Activated CD4-positive, alpha-beta T cell treated with anti-CD3 and anti-CD28 coated beads for 24 hours (primary cell): ENCODE measurements around the gene ZCCHC14.
A peak's percentile ranks its signal among the peaks of the same experiment; 100 is the strongest.

ENCODE experiments used
- DNase-seq, 2 donors: peaks; one replicate each; pipeline ENCODE4 v3.0.0-alpha.2; 2020; ENCODE audit warnings: low read depth in 2 of 2

ZCCHC14 gene

DNA sequence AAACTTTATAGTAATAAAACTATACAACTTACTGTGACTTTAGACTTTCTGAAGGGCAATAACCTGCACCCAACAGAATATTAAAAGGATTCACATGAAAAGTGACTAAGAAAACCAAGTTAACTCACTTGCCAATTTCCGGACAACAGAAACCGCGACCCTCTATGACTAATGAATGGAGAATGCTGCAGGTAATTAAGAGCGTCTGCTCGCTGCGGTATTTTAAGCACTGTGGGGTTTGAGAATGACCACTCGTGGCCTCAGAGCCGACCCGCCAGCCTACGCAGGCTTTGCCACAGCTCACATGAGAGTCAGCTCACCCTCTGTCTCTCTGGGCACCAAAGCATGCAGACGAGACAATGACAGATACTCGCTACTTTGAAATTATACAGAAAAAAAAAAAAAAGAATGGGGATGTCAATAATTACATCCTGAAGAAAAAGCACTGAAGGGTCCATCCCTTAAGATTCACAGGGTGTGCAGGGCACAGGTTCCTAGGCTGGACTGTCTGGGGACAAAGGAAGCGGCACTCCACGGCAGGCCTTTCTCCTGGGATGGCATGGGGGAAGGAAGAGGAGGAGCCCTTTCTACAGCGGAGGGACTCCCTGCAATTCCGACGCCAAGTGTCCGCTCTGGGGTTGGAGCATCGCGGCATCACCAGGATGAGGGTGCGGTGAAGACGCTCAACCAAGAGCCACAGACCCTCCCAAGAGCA lies 35.0 kb downstream of the ZCCHC14 start:
- DNase-seq, result no peak

DNA sequence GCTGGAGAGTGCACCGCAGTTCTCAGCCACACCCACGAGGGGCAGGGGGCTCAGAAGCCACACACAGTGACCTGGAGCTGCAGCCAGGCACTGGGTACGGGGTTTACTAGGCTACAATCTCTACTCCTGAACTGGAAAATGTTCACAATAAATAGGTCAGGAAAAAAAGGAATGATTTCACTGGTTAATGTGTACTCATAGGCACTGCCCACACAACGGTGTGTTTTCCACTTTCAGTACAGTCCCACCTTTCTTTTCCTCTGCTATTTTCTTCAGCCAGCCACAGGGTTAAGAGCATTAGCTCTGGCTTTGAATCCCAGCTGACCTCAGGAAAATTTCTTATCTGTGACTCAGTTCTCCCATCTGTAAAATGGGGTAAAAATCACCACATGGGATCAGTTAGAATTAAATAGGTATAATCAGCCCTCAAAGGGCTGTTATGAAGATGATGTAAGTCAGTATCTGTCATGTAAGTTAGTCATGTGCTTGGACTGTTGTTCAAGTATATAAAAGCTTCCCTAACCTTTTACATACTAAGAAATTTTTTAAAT lies 35.7 kb downstream of the ZCCHC14 start:
- no peak for DNase-seq

DNA sequence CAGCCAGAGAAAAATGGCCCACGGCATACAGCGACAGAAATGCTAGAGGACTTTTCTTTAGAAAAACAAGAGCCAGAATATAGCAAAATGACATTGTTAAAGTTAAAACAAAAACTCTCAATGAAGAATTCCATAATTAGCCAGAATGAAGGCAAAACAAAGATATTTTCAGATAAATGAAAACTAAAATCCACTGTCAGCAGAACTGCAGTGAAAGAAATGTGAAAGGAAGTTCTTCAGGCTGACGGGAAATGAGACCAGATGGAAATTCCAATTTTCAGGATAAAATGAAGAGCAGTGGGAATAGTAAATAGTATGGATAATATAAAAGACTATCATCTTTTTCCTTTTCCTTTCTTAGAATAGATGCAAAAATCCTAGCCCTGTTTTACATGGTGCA lies 38.4 kb downstream of the ZCCHC14 start:
- no peak for DNase-seq

DNA sequence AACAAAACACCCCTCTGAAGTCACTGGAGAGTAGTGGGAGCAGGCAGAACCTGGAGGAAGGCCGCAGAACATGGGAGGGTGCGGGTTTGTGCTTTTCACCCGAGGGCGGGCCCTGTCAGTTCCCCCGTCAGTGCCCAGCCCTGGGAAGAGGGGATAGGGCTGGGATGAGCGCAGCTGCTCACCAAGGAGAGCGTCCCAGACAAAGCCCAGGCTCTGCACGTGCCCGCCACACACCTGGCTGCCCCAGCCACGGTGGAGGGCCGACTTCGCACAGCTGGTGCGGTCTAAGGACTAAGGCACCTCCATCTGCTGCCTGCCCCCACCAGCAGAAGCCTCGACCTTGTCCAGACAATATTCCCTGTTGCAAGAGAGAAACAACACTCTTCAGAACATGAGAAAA lies 39.5 kb downstream of the ZCCHC14 start:
- no peak for DNase-seq

DNA sequence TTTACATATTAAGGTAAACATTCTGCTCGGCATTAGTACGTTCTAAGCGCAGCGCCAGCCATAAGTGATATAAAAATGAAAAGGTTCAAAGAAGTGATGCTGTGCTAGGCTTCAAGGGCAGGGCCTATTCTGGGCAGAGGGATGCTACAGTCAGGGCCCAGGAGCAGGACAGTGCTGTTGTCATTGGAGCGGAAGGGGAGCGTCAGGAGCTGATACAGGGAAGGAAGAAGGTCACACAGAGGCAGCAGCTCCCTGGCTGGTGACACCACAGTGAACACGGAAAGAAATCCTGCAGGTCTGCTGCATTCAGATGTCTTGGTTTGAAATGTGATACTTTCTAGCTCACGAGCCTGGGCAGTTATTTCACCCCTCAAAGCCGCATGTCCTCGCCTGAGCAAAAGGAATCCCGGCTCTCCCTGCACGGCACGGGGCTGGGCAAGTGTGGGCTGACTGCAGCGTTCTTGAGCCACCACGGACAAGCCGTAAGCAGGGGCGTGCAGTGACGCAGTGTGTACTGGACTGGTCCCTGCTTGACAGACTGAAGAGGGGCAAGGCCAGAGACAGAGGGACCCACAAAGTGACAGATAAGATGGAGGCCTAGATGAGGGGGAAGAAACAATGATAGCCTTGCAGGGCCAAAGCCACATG lies 41.1 kb downstream of the ZCCHC14 start:
- no peak for DNase-seq

DNA sequence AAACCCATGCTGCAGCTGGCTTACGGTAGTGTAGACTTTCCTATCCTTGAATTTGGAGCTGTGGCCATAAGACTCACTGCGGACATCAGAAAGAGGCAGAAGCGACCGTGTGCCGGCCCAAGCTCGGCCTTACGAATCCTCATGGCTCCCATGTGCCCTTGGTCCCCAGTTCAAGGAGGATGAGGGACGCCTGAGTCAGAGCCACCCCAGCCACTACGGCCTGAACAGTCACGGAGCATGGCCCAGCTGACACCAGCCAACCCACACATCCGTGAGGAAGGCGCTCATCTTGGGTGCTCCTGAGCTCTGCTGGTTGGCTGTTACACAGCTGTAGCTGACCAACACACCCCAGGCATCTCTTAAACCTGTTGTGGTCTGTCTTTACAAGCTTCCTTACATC lies 44.0 kb downstream of the ZCCHC14 start:
- DNase-seq, result no peak

DNA sequence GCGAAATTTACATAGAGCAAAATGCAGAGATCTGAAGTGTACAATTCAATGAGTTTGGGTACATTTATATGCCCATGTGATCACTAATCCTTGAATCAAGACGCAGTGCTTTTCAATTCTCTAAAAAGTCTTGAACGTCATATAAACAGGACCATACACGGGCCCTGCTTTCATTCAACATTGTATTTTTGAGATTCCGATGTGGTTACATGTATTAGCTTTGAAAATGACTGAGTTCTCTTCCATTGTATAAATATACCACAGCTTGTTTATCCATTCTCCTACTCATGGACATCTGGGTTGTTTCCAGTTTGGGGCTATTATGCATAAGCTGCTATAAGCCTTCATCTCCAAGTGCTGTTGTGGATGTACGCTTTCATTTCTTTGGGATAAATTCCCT lies 45.5 kb downstream of the ZCCHC14 start:
- DNase-seq, result no peak

DNA sequence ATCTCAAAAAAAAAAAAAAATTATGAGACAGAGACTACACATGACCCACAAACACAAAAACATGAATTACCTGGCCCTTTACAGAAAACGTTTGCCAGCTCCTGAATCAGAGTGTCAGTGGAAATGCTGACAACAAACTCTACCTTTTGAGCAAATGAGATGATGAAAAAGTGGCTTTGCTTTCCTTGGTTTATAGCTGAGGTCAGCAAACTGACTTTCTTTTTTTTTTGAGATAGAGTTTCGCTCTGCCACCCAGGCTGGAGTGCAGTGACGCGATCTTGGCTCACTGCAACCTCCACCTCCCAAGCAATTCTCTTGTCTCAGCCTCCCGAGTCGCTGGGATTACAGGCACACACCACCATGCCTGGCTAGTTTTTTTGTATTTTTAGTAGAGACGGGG lies 46.3 kb downstream of the ZCCHC14 start:
- DNase-seq, result no peak

DNA sequence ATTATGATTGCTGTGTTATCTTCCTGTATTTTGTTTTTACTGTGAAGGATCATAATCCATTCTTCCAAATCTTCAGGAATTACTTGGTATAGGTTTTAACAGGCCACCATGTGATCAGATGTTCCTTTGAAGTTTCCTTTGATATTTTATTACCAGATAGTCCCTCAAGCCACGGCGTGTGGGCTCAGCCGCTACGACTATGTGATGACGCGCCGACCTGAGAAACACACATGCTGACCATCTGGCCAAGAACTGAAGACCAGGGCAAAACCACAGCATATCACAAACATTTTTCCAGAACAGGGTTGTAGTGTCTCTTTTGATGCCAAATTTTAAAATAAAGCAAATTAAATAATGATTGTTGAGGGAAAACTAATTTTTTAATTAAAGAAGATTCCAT lies 47.3 kb downstream of the ZCCHC14 start:
- no peak for DNase-seq

DNA sequence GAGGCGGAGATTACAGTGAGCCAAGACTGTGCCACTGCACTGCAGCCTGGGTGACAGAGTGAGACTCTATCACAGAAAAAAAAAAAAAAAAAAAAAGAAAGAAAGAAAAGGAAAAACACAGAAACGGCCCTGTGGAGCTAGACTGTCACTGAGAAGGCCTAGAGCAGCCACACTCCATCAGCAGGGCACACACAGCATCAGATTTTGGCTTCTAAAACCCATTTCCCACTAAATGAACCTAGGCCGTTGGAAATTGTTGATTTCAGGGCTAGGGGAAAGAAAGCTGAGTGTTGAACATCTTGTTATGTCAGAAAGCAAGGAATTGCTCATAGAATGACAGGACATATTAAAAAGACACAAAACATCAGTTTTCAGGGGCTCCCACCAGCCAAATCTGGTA lies 48.9 kb downstream of the ZCCHC14 start:
- no peak for DNase-seq

DNA sequence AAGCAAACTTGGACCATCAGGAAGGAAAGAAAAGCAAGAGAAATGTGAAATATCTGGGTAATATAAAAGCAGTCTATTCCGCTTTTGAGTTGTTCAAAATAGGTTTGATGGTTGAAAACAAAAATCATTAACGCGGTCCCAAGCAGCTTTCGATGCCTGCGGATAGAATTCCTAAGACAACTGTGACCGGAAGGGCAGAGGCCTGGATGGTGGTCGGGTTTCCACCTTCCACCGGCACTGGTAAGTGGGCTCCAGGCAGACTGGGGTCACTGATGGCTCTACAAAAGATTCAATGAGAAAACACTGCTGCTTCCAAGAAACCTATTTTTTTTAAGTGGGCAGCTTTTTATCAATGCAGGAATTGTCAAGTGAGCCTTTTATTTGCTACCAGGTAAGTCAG lies 49.8 kb downstream of the ZCCHC14 start:
- no peak for DNase-seq

DNA sequence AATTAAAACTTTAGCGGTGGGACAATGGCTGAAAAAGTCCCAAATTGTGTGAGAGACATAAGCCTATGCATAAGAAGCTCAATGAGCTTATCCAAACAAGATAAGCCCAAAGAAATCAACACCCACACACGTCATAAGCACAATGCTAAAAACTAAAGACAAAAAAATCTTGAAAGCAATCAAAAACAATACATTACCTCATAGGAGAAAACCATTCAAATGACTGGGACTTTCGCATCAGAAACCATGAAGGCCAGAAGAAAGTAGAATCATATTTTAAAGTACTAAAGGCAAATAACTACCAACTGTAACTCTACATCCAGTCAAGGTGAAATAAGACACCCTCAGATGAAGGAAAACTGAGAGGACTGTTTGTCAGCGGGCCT lies 50.2 kb downstream of the ZCCHC14 start:
- DNase-seq, result no peak

DNA sequence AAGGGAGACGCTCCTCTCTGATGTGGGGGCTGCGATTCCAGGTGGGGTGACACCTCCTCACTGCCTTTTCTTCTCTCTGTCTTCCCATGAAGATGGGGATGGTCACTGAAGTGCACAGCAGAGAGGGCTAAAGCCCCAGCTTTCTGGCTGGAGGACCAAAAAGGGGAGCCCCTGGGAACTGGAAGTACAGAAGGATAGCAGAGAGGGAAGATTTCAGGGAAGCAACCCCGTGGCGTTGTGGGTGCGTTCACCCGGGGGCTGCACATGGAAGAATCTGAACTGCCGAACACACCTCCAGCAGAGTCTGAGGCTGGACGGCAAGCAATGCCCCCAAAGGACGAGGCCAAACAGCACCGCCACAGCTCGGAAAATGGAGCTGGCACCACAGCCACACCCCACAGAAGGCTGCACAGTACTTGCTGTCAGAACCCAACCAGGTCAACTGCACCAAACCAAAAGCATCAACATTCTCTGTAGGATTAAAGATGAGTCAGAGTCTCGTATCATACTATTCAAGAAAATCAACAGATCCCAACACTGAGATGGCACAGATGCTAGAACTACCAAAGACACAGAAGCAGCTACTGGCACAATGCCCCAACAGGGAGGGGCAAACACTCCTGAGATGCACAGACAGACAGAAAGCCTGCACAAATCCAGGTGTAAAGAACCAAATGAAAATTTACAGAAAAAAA lies 50.8 kb downstream of the ZCCHC14 start:
- DNase-seq, result no peak

DNA sequence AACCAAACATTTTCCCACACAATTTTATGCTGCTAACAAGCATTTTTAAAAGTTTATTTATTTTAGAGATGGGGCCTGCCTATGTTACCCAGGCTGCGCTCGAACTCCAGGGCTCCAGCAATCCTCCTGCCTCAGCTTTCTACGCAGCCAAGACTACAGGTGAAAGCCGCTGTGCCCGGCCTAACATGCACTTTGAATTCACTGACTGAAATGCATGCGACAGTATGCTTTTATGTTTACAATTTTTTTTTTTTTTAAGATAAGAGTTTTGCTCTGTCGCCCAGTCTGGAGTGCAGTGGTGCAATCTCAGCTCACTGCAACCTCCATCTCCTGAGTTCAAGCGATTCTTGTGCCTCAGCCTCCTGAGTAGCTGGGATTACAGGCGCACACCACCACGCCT lies 52.9 kb downstream of the ZCCHC14 start:
- DNase-seq, result no peak

DNA sequence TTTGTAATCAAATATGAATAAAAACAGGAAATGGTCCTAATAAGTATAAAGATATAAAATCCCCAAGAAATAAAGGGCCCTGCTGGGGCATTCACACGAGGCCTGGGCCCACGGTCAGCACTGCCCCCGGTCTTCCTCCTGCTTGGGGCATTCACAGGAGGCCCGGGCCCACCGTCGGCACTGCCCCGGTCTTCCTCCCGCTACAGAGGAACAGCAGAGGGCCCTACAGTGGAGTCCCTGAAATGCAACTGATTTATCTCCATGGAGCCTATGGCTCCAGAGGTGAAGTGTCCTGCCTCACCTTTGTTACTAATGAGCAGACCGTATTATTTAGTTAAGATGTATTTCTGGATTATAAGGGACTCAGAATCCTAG lies 54.2 kb downstream of the ZCCHC14 start:
- no peak for DNase-seq

DNA sequence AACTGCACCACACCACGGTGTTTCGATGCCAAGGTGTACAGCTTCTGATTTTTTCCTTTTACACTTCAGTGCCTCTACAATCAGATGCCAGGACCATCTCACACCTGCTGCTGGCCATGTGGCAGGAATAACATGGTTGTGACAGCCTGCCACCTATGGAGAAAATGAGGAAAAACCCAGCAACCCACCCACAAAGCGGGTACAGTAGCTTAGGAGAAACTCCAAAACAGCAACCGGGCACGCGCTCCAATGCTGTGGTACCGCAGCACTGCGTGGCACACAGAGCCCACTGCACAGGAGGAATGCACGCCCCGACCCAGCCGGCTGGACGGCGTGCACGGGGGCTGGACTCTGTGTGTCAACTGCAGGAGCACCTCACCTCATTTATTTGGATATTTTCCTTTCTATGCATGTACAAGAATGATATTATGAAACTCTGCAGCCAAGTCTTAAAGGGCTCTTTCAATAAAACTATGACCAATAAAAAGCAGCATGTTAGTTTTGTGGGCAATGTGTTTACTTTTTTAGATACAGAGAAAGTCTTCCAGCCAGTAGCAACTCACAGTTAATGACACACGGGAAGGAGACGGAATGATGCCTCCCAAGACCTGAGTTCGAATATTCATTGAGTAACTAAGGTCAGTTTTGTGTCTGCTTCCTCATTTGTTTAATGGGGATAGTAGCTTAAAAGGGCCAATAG lies 54.8 kb downstream of the ZCCHC14 start:
- DNase-seq, result no peak

DNA sequence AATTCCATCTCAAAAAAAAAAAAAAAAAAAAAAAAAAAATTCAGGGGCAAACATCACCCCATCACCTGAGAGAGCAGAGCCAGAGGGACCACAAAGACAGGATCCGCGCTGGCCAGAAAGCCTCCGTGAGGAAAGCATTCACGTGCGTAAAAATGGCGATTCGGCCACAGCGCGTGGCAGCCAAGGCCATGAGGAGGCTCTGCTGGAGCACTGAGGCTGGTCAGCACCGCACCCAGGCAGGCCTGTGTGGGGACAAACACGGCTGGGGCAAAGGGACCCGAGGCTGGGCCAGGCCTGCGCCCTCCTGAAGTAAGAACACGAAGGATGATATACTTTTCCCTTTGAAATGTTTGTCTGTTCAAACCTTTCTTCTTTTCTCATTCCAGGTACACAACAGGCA lies 55.5 kb downstream of the ZCCHC14 start:
- no peak for DNase-seq

DNA sequence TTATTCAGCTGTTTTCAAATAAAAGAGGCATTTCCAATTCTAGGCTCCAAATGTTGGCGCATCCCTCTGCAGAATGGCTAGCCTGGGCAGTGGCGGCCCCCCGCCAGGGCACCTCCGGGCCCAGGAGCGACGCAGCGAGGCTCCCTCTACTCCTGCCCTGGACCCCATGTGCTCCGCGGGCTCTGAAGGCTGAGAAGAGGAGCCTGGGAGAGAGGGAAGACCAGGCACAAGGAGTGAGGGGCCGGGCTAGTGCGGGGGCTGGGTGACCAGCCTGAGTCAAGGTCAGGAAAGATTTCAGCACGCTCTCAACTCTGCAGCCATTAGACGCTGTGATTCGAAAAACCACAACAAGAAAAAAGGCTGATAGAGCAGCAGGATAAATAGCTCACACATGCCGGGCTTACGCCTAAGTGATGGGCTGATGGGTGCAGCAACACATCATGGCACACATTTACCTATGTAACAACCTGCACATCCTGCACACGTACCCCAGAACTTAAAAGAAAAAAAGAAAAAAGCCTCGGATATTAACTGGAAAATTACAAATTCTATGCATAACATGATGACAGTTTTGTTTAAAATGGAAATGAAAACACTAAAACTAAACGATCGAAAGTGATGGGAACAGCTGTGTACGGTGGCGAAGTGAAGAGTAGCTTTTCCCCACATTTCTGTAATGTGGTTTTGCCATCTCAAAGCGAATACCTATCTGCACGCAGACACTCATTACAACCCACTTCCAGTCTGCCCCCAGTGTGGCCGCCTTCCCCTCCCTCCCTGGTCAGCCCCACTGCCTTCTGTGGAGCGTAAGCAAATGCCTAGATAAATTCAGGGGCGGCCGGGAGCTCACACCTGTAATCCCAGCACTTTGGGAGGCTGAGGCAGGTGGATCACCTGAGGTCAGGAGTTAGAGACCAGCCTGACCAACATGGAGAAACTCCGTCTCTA lies 56.3 kb downstream of the ZCCHC14 start:
- peak in 1 of 2 donors; percentile 30 for DNase-seq

DNA sequence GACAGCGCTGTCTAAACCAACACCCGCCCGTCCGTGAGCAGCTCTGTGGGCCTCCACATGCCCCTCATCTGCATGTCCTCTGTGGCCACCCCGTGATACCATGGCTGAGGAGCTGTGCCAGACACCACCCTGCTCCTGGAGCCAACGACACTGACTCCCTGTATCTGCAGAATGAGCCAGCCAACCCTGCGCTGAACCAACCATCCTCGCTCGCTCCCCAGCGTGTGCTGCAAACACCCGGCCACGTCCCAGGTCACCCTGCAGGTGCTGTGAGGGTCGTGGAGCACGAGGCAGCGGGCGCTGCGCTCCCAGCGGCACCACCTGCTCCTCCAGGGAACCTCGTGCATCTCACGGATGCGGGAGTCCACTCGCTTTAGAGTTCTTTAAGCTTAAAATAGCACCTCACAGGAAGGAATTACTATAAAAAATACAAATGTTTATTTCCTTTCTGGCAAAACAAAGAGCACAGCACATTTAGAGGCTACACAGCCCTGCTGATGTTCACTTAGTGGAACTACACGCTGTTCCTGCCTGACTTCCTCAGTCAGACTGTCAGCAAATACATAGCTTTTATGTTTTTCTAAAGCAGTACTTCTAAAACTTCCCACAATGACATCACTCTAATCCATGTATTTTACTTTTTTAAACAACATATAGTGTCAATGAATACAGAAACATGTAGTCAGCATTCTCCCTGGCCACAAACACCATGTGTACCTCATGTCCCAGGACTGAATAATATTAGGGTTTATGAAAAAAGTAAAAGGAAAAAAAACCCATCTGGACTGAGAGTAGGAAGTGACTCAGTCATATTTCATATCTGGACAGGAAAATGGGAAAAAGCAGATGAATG lies 57.2 kb downstream of the ZCCHC14 start:
- no peak for DNase-seq

DNA sequence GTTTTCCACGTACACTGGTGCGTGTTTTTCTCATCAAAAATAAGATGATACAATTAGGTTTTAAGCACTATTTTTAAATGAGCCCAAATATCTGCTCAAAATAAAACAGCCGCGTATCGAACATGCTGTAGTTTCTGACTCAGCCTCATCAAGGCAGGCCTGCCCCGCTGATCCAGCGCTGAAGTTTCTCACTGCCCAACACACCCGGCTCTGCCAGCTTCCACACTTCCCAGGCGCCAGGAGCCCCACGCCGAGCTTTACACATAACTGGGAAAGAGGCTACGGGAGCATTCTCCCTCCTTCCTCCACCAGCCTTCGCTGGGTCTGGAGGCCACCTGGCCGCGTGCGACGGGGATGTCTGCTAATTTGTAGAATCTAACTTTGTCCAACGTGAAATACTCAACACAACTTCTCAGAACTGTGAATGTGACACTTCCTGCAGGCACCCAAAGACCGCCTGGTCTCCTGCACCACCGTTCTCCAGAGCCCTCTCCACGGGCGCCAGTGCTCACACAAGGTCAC lies 58.6 kb downstream of the ZCCHC14 start:
- DNase-seq, result no peak
